ENCODE results near the gene TMEM135. TPM values are rescaled to one million over a fixed set of nuclear protein-coding genes. Genes with fewer than 3 reads are reported as not detected.

TMEM135 gene
- total RNA-seq, 1 experiment from 2014 or later, result 65.5 TPM

DNA sequence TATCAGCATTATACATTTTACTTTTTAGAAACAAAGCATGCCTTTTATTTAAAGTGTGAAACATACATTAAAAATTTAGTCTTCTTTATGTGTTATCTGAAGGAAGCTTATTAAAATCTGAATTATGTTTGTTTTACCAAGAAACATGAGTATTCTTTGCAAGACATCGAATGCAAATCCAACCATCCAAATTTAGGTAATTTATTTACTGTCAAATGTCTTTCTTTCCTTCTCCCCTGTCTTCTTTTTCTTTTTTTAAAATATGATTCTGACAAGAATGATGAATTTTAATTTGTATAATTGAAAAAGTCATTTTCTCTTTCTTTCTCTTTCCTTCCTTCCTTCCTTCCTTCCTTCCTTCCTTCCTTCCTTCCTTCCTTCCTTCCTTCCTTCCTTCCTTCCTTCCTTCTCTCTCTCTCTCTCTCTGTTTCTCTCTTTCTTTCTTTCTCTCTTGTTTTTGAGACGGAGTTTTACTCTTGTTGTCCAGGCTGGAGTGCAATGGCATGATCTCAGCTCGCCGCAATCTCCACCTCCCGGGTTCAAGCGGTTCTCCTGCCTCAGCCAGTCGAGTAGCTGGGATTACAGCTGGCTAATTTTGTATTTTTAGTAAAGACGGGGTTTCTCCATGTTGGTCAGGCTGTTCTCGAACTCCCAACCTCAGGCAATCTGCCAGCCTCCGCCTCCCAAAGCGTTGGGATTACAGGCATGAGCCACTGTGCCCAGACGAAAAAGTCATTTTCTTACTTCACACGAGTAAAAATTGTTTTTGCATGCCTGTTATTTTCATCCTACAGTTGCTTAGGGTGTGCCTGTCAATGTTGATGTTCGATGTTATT lies 157.5 kb downstream of the TMEM135 start:
- TF ChIP-seq, protein P1, sequence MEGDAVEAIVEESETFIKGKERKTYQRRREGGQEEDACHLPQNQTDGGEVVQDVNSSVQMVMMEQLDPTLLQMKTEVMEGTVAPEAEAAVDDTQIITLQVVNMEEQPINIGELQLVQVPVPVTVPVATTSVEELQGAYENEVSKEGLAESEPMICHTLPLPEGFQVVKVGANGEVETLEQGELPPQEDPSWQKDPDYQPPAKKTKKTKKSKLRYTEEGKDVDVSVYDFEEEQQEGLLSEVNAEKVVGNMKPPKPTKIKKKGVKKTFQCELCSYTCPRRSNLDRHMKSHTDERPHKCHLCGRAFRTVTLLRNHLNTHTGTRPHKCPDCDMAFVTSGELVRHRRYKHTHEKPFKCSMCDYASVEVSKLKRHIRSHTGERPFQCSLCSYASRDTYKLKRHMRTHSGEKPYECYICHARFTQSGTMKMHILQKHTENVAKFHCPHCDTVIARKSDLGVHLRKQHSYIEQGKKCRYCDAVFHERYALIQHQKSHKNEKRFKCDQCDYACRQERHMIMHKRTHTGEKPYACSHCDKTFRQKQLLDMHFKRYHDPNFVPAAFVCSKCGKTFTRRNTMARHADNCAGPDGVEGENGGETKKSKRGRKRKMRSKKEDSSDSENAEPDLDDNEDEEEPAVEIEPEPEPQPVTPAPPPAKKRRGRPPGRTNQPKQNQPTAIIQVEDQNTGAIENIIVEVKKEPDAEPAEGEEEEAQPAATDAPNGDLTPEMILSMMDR (IDR thresholded peaks at IDR 0.05), result no peak
- TF ChIP-seq SIN3A (IDR thresholded peaks at IDR 0.05; ENCODE audit: borderline replicate concordance, insufficient read depth, low read depth, low read length) (no peak), TCF7L2 (IDR thresholded peaks at IDR 0.05; ENCODE audit: low read depth, low read length) (no peak), POLR2AphosphoS5 (IDR thresholded peaks at IDR 0.05; ENCODE audit: low read depth, low read length) (no peak)
- TF ChIP-seq, protein P2, sequence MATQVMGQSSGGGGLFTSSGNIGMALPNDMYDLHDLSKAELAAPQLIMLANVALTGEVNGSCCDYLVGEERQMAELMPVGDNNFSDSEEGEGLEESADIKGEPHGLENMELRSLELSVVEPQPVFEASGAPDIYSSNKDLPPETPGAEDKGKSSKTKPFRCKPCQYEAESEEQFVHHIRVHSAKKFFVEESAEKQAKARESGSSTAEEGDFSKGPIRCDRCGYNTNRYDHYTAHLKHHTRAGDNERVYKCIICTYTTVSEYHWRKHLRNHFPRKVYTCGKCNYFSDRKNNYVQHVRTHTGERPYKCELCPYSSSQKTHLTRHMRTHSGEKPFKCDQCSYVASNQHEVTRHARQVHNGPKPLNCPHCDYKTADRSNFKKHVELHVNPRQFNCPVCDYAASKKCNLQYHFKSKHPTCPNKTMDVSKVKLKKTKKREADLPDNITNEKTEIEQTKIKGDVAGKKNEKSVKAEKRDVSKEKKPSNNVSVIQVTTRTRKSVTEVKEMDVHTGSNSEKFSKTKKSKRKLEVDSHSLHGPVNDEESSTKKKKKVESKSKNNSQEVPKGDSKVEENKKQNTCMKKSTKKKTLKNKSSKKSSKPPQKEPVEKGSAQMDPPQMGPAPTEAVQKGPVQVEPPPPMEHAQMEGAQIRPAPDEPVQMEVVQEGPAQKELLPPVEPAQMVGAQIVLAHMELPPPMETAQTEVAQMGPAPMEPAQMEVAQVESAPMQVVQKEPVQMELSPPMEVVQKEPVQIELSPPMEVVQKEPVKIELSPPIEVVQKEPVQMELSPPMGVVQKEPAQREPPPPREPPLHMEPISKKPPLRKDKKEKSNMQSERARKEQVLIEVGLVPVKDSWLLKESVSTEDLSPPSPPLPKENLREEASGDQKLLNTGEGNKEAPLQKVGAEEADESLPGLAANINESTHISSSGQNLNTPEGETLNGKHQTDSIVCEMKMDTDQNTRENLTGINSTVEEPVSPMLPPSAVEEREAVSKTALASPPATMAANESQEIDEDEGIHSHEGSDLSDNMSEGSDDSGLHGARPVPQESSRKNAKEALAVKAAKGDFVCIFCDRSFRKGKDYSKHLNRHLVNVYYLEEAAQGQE (IDR thresholded peaks at IDR 0.05; ENCODE audit: insufficient read depth in 1 of 2, low read depth in 2 of 2, low read length in 1 of 2), result no peak
- intact Hi-C loops (cut with micrococcal nuclease; ENCODE audit: unreplicated experiment) (no loop called here), in situ Hi-C loops (cut with HindIII; ENCODE audit: low pct_unique_long_range_greater_than_20kb, low sequenced_read_pairs) (no loop called here)
- DNase-seq (ENCODE audit: low read depth, low spot score) (no peak), ATAC-seq (no peak)
- Histone ChIP-seq H3K27ac (ENCODE audit: low read length) (no peak overlapping the region), H3K4me3 (ENCODE audit: low read depth in 2 of 2, low read length in 2 of 2) (no peak overlapping the region), H3K9me3 (ENCODE audit: control insufficient read depth, insufficient read depth, low read depth, low read length) (no peaks in the 10 kb centered on the region), H3K27me3 (ENCODE audit: control insufficient read depth, insufficient read depth, low read length) (no peaks in the 10 kb centered on the region), H3K4me1 (ENCODE audit: control insufficient read depth, insufficient read depth, low read length) (no peaks in the 10 kb centered on the region), H3K36me3 (ENCODE audit: control insufficient read depth, insufficient read depth, low read length) (no peaks in the 10 kb centered on the region)
- ChIA-PET POLR2A (no interaction called here), CTCF (no interaction called here)
- BruUV-seq (replicated peaks), result no TSS peak

DNA sequence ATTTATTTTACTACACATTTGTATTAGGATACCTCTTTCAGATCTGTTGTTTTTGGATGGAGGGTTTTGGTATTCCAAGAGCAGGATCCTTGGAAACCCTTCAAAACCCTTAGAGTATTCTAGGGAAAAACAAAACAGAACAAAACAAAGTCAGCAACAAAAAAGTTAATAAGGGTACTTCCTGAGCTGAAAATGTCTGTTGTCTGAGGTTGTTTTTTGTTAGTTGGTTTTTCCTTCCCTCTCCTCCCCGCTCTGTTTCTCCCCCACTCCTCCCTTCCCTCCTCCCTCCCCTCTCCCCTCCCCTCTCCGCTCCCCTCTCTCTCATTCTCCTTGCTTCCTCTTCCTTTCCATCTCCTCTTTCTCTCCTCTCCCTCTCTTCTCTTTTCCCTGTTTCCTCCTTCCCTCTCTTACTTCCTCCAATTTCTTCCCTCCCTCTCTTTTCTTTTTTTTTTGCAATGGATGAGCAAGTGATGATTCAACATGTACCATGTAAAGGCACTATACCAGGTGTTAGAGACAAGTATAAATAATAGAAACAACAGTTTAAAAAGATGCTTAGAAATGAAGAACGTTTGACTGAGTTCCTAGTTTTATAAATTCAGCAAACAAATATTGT lies 160.6 kb downstream of the TMEM135 start:
- Histone ChIP-seq H3K4me1 (ENCODE audit: control insufficient read depth, insufficient read depth, low read length) (no peaks in the 10 kb centered on the region), H3K36me3 (ENCODE audit: control insufficient read depth, insufficient read depth, low read length) (no peaks in the 10 kb centered on the region), H3K4me3 (ENCODE audit: low read depth in 2 of 2, low read length in 2 of 2) (no peak overlapping the region), H3K27ac (ENCODE audit: low read length) (no peak overlapping the region), H3K27me3 (ENCODE audit: control insufficient read depth, insufficient read depth, low read length) (no peaks in the 10 kb centered on the region), H3K9me3 (ENCODE audit: control insufficient read depth, insufficient read depth, low read depth, low read length) (no peaks in the 10 kb centered on the region)
- intact Hi-C loops (cut with micrococcal nuclease; ENCODE audit: unreplicated experiment), result no loop called here
- CTCF ChIA-PET, result no interaction called here
- TF ChIP-seq, protein P2 (IDR thresholded peaks at IDR 0.05; ENCODE audit: insufficient read depth in 1 of 2, low read depth in 2 of 2, low read length in 1 of 2), result no peak
- TF ChIP-seq POLR2AphosphoS5 (IDR thresholded peaks at IDR 0.05; ENCODE audit: low read depth, low read length) (no peak), SIN3A (IDR thresholded peaks at IDR 0.05; ENCODE audit: borderline replicate concordance, insufficient read depth, low read depth, low read length) (no peak), TCF7L2 (IDR thresholded peaks at IDR 0.05; ENCODE audit: low read depth, low read length) (no peak)
- TF ChIP-seq, protein P1 (IDR thresholded peaks at IDR 0.05), result no peak
- no peak for DNase-seq (ENCODE audit: low read depth, low spot score)
- in situ Hi-C loops (cut with HindIII; ENCODE audit: low pct_unique_long_range_greater_than_20kb, low sequenced_read_pairs), result no loop called here
- POLR2A ChIA-PET, result no interaction called here
- no TSS peak for BruUV-seq (replicated peaks)
- ATAC-seq, result no peak
